Activated naive CD8-positive, alpha-beta T cell (primary cell): ENCODE data around the gene AOC2.
"Not testable (repeated sequence)": the region's sequence is repeated elsewhere in the genome, so short reads cannot be mapped to it uniquely, and the experiment has no call there.

Experiments used
- H3K27ac Mint-ChIP-seq: one replicate; pipeline ENCODE4 v1.8.0; 2021; ENCODE audit warnings: mixed read lengths
- H3K27me3 Mint-ChIP-seq: one replicate; pipeline ENCODE4 v1.8.0; 2021; ENCODE audit warnings: mixed read lengths
- H3K36me3 Mint-ChIP-seq: one replicate; pipeline ENCODE4 v1.8.0; 2021; ENCODE audit warnings: mixed read lengths
- H3K4me1 Mint-ChIP-seq: one replicate; pipeline ENCODE4 v1.8.0; 2021; ENCODE audit warnings: low read depth, mixed read lengths
- H3K4me3 Mint-ChIP-seq: one replicate; pipeline ENCODE4 v1.8.0; 2021; ENCODE audit warnings: mild to moderate bottlenecking, mixed read lengths
- H3K9me3 Mint-ChIP-seq: one replicate; pipeline ENCODE4 v1.8.0; 2021; ENCODE audit warnings: low read depth, mixed read lengths

The AOC2 gene

GRCh38 chr17:42880776-42881310, 36.5 kb downstream of the AOC2 start:
- Mint-ChIP-seq H3K4me1 (no peaks in the 10 kb centered on the region), H3K36me3 (no peaks in the 10 kb centered on the region), H3K9me3 (no peaks in the 10 kb centered on the region), H3K27ac (no peak overlapping the region), H3K27me3 (peaks cover 4% of the 10 kb centered on the region), H3K4me3 (no peak overlapping the region)

GRCh38 chr17:42881706-42882105, 37.3 kb downstream of the AOC2 start:
- not testable (repeated sequence) for H3K27me3 Mint-ChIP-seq, H3K4me3 Mint-ChIP-seq, H3K4me1 Mint-ChIP-seq, H3K9me3 Mint-ChIP-seq, H3K27ac Mint-ChIP-seq, H3K36me3 Mint-ChIP-seq

DNA sequence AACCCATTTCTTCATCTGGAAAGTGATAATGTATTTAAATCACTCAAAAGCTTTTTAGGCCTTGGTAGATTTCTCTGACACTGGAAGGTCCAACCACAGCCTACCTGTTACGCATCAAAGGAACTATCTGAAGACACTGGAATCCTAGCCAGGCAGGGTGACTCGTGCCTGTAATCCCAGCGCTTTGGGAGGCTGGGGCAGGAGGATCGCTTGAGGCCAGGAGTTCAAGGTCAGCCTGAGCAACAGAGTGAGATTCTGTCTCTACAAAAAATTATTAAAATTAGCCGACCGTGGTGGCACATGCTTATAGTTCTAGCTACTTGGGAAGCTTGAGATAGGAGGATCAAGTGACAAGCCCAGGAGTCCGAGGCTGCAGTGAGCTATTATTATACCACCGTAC, 37.8 kb downstream of the AOC2 start:
- no peaks in the 10 kb centered on the region for H3K36me3 Mint-ChIP-seq
- no peak overlapping the region for H3K4me3 Mint-ChIP-seq
- no peaks in the 10 kb centered on the region for H3K4me1 Mint-ChIP-seq
- no peak overlapping the region for H3K27ac Mint-ChIP-seq
- H3K9me3 Mint-ChIP-seq = no peaks in the 10 kb centered on the region
- peaks cover 7% of the 10 kb centered on the region for H3K27me3 Mint-ChIP-seq

- Mint-ChIP-seq H3K4me3 (no peak overlapping the region), H3K36me3 (no peaks in the 10 kb centered on the region), H3K9me3 (no peaks in the 10 kb centered on the region), H3K27ac (no peak overlapping the region), H3K27me3 (peaks cover 4% of the 10 kb centered on the region), H3K4me1 (no peaks in the 10 kb centered on the region)
Observed at GRCh38 chr17:42883802-42884558, 39.6 kb downstream of the AOC2 start.

DNA sequence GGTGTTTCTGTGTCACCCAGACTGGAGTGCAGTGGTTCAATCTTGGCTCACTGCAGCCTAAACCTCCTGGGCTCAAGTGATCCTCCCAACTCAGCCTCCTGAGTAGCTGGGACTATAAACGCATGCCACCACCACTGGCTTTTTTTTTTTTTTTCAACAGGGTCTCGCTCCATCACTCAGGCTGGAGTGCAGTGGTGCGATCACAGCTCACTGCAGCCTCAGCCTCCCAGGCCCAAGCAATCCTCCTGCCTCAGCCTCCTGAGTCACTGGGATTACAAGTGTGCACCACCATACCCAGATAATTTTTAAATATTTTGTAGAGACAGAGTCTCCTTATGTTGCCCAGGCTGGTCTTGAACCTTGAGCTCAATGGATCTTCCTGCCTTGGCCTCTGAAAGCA, 41.4 kb downstream of the AOC2 start:
- H3K36me3 Mint-ChIP-seq, H3K9me3 Mint-ChIP-seq: not testable (repeated sequence)

GRCh38 chr17:42886283-42887176, 42.1 kb downstream of the AOC2 start:
- H3K27ac Mint-ChIP-seq = no peak overlapping the region
- peaks cover 4% of the 10 kb centered on the region for H3K27me3 Mint-ChIP-seq
- H3K36me3 Mint-ChIP-seq = no peaks in the 10 kb centered on the region
- H3K9me3 Mint-ChIP-seq = no peaks in the 10 kb centered on the region
- H3K4me3 Mint-ChIP-seq = no peak overlapping the region
- H3K4me1 Mint-ChIP-seq = no peaks in the 10 kb centered on the region

More for the DNA sequence above, 41.4 kb downstream of the AOC2 start:
- not testable (repeated sequence) for H3K4me3 Mint-ChIP-seq, H3K27ac Mint-ChIP-seq, H3K4me1 Mint-ChIP-seq, H3K27me3 Mint-ChIP-seq

DNA sequence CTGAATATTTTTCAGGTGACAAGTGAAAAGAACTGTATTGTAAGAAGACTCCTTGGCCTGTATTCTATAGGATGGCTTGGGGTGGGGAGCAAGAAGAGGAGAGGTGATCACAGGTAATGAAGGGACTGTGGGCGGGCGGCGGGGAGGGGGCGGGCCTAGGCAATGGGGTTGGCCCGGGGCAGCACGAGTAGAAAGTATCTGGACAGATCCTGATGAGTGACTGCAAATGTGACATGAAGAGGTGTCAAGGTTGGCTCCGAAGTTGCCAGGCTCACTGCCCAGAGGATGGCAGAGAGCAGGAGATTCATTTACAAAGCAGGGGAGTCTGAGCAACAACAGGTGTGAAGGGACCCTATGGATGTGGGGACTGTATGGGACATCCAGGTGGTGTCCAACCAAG, 45.4 kb downstream of the AOC2 start:
- H3K4me1 Mint-ChIP-seq = no peaks in the 10 kb centered on the region
- no peaks in the 10 kb centered on the region for H3K36me3 Mint-ChIP-seq
- H3K27me3 Mint-ChIP-seq = peaks cover 6% of the 10 kb centered on the region
- H3K27ac Mint-ChIP-seq = no peak overlapping the region
- H3K9me3 Mint-ChIP-seq = no peaks in the 10 kb centered on the region
- no peak overlapping the region for H3K4me3 Mint-ChIP-seq

DNA sequence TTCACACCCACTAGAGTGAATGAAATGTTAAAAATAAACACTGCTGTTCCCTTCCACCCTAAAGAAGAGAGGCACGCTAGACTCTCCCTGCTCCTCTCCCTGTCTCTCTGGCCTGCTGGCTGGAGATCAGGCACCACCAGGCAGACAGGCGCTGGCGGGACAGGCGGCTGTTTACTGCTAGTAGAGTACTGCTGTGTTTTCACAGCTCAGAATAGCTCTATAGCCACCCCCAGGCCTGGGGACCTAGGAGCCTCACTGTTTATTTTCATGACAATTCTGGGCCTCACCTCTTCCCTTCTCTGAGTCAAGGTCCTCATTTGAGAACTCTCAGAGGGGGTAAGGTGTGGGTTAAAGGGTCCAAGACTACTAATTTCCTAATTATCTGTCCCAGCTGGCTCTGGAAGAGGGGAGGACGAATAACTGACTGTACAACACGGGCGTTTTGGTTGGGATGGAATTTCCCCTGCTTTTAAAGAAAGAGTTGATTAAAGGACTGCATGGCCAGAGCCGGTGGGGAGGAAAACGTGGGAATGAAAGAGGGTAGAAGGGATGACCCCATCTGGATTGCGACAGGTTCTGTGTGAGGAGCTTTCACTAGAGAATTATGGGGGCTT, 47.3 kb downstream of the AOC2 start:
- no peak overlapping the region for H3K27ac Mint-ChIP-seq
- peaks cover 4% of the 10 kb centered on the region for H3K27me3 Mint-ChIP-seq
- H3K36me3 Mint-ChIP-seq = no peaks in the 10 kb centered on the region
- no peaks in the 10 kb centered on the region for H3K4me1 Mint-ChIP-seq
- H3K9me3 Mint-ChIP-seq = no peaks in the 10 kb centered on the region
- H3K4me3 Mint-ChIP-seq = no peak overlapping the region

DNA sequence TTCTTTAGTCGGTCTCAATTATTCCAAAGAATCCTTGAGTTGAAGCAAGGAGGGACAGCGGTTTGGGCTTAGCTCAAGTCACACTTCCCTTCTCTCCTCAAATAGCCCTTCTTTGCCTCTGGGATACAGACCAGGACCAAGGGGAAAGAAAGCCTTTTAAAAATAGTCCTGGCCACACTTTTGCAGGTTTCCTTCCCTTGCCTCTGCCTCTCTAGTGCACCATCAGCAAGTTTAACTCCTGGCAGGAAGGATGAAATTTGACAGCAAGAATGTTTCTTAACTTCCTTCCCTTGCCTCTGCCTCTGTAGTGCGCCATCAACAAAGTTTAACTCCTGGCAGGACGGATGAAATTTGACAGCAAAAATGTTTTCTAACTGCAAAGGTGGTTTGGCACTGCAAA, 49.0 kb downstream of the AOC2 start:
- no peaks in the 10 kb centered on the region for H3K9me3 Mint-ChIP-seq
- no peak overlapping the region for H3K27ac Mint-ChIP-seq
- H3K36me3 Mint-ChIP-seq = no peaks in the 10 kb centered on the region
- H3K4me1 Mint-ChIP-seq = no peaks in the 10 kb centered on the region
- H3K27me3 Mint-ChIP-seq = peaks cover 2% of the 10 kb centered on the region
- no peak overlapping the region for H3K4me3 Mint-ChIP-seq

DNA sequence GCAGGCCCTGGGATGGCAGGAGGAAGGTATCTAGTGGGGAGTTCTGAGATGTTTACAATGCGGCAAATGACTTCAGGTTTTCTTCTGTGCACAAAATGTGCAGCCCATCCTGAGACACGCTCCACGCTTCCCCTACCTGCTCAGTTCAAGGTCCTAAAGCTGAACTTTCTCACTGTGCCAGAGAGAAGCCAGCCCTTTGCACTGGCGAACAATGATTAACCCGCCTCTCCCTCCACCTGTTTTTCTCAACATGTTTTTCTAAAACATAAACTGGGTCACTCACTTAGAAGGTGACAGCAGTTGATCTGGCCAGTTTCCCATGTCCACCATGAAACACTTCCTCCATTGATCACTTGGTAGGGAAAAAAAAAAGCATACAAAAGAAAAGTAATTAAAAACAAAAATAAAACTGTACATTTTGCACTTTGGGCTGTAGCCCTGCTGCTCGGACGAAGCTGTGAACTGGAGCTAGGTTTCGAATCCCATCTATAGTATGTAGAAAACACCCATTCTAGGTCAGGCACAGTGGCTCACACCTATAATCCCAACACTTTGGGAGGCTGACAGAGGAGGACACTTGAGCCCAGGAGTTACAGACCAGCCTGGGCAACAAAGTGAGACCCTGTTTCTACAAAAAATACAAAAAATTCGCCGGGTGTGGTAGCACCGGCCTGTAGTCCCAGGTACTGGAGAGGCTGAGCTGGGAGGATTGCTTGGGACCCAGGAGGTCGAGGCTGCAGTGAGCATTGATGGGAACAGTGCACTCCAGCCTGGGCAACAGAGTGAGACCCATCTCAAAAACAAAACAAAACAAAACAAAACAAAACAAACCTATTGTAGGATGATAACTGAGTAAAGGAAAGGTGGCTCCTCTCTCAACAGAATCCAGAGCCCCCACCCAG, 50.2 kb downstream of the AOC2 start:
- no peaks in the 10 kb centered on the region for H3K36me3 Mint-ChIP-seq
- no peak overlapping the region for H3K4me3 Mint-ChIP-seq
- H3K4me1 Mint-ChIP-seq = no peaks in the 10 kb centered on the region
- peaks cover 2% of the 10 kb centered on the region for H3K27me3 Mint-ChIP-seq
- H3K27ac Mint-ChIP-seq = no peak overlapping the region
- H3K9me3 Mint-ChIP-seq = no peaks in the 10 kb centered on the region

DNA sequence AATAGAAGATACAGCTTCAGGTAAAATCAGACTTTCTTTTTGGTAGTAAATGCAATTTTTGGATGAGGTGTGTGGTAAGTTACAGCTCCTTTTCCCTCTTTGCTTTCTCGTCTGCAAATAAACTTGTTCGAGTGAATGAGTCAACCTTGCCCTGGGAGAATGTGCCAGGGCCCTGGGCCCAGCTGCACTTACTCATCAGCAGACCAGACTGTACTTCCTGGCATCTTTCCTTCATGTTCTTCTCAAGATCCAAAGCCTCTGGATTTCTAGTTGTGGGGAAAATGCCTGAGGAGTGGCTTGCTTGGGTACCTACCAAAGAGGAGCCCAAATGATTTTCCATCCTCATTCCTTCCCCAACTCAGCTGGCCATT, 50.8 kb downstream of the AOC2 start:
- H3K36me3 Mint-ChIP-seq = no peaks in the 10 kb centered on the region
- H3K27ac Mint-ChIP-seq = no peak overlapping the region
- H3K27me3 Mint-ChIP-seq = peaks cover 2% of the 10 kb centered on the region
- H3K4me3 Mint-ChIP-seq = no peak overlapping the region
- no peaks in the 10 kb centered on the region for H3K4me1 Mint-ChIP-seq
- no peaks in the 10 kb centered on the region for H3K9me3 Mint-ChIP-seq

GRCh38 chr17:42898147-42898811, 53.9 kb downstream of the AOC2 start:
- Mint-ChIP-seq H3K27ac (no peak overlapping the region), H3K4me1 (no peaks in the 10 kb centered on the region), H3K27me3 (peaks cover 2% of the 10 kb centered on the region), H3K9me3 (no peaks in the 10 kb centered on the region), H3K4me3 (no peak overlapping the region), H3K36me3 (no peaks in the 10 kb centered on the region)

DNA sequence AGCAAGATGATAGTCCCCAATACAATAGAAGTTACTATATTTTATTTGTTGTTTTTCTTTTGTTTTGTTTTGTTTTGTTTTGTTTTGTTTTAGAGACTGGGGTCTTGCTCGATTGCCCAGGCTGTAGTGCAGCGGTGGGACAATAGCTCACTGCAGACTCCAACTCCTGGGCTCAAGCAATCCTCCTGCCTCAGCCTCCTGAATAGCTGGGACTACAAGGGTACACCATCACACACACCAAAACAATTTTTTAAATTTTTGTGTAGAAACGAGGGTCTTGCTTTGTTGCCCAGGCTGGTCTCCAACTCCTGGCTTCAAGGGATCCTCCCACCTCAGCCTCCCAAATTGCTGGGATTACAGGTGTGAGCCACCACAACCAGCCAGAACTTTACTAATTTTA, 55.6 kb downstream of the AOC2 start:
- H3K27ac Mint-ChIP-seq, H3K27me3 Mint-ChIP-seq: not testable (repeated sequence)

More for the DNA sequence above, 55.6 kb downstream of the AOC2 start:
- not testable (repeated sequence) for H3K36me3 Mint-ChIP-seq, H3K4me3 Mint-ChIP-seq, H3K4me1 Mint-ChIP-seq, H3K9me3 Mint-ChIP-seq
